ENCODE results near the gene TMBIM1. TPM values are rescaled to one million over a fixed set of nuclear protein-coding genes. Genes with fewer than 3 reads are reported as not detected.

TMBIM1 gene
- total RNA-seq, 4 donors from 2014 or later = 238 to 342 (median 275) TPM

DNA sequence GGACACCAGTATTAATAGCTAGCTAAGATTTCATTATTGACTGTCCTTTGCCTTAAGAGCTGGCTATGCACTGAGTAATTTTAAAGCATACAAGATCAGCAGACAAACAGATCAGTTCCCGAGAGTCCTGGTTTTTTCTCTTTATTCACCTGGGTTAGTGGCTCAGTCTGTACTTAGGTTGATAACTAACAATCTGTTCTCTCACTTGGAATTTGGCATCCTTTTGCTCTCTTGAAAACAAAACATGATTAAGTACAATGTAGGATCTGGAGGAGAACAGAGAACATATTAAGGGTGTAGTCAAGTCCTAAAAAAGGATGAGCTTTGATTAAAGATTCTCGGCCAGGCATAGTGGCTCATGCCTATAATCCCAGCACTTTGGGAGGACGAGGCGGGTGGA is 58.8 kb downstream of the TMBIM1 start:
- H3K4me1 ChIP-seq = peaks cover 13 to 31% (median 22%) of the 10 kb centered on the region in 3 donors

GRCh38 chr2:218230882-218231281 is 61.4 kb downstream of the TMBIM1 start:
- WGBS, 2 donors = 0% methylated on average over 1 of the region's 1 CpG
- intact Hi-C loops (cut with DNase I) = no loop called here
- H3K4me3 ChIP-seq = no peak overlapping the region
- peaks cover 18 to 100% (median 72%) of the 10 kb centered on the region in 3 donors for H3K36me3 ChIP-seq
- H3K27me3 ChIP-seq = no peaks in the 10 kb centered on the region
- TF ChIP-seq CTCF (IDR thresholded peaks at IDR 0.05) = peak in 5 of 6 experiments; percentile 8 to 48 (median 18)
- TF ChIP-seq POLR2A (IDR thresholded peaks at IDR 0.05) = no peak
- H3K9me3 ChIP-seq = no peaks in the 10 kb centered on the region
- H3K4me1 ChIP-seq = peaks cover 16 to 54% (median 32%) of the 10 kb centered on the region in 3 donors
- no peak for DNase-seq
- H3K27ac ChIP-seq = peak overlapping the region in 2 of 4 donors; percentile 75 to 78

More for the DNA sequence above, 58.8 kb downstream of the TMBIM1 start:
- Histone ChIP-seq H3K36me3 (peaks cover 29 to 100% (median 71%) of the 10 kb centered on the region in 3 donors), H3K27me3 (no peaks in the 10 kb centered on the region), H3K4me3 (no peak overlapping the region), H3K27ac (no peak overlapping the region), H3K9me3 (no peaks in the 10 kb centered on the region)
- TF ChIP-seq CTCF (IDR thresholded peaks at IDR 0.05) (no peak), POLR2A (IDR thresholded peaks at IDR 0.05) (no peak)
- DNase-seq = no peak
- WGBS, 2 donors = 83 to 92% methylated on average over 4 of the region's 4 CpGs
- intact Hi-C loops (cut with DNase I) = no loop called here

DNA sequence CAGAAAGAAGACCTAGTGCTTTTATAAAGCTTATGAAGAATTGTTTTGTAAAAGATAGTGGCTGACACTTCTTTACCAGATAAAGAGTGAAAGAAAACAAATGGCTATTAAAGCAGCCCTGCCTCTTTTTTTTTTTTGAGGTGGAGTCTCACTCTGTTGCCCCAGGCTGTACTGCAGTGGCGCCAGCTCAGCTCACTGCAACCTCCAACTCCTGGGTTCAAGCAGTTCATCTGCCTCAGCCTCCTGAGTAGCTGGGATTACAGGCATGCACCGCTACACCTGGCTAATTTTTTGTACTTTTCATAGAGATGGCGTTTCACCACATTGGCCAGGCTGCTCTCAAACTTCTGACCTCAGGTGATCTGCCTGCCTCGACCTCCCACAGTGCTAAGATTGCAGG is 62.5 kb downstream of the TMBIM1 start:
- Histone ChIP-seq H3K9me3 (no peaks in the 10 kb centered on the region), H3K4me3 (no peak overlapping the region), H3K4me1 (peaks cover 16 to 64% (median 34%) of the 10 kb centered on the region in 3 donors), H3K27ac (peak overlapping the region in 3 of 4 donors; percentile 49 to 78 (median 75)), H3K36me3 (peaks cover 14 to 100% (median 65%) of the 10 kb centered on the region in 3 donors), H3K27me3 (no peaks in the 10 kb centered on the region)
- intact Hi-C loops (cut with DNase I) = no loop called here
- WGBS, 2 donors = 37 to 46% methylated on average over 4 of the region's 4 CpGs
- DNase-seq = no peak
- no peak for TF ChIP-seq CTCF (IDR thresholded peaks at IDR 0.05)
- TF ChIP-seq POLR2A (IDR thresholded peaks at IDR 0.05) = no peak

- Histone ChIP-seq H3K27ac (peak overlapping the region; percentile 49 to 78 (median 68)), H3K9me3 (no peaks in the 10 kb centered on the region), H3K36me3 (peaks cover 12 to 100% (median 63%) of the 10 kb centered on the region in 3 donors), H3K4me1 (peaks cover 16 to 70% (median 37%) of the 10 kb centered on the region in 3 donors), H3K27me3 (no peaks in the 10 kb centered on the region), H3K4me3 (no peak overlapping the region)
- no peak for DNase-seq
- no peak for TF ChIP-seq CTCF (IDR thresholded peaks at IDR 0.05)
- TF ChIP-seq POLR2A (IDR thresholded peaks at IDR 0.05) = no peak
- intact Hi-C loops (cut with DNase I) = no loop called here
- 6 to 15% methylated on average over 3 of the region's 3 CpGs for whole genome bisulfite sequencing, 2 donors
Measured at GRCh38 chr2:218229239-218229638, 63.1 kb downstream of the TMBIM1 start.

DNA sequence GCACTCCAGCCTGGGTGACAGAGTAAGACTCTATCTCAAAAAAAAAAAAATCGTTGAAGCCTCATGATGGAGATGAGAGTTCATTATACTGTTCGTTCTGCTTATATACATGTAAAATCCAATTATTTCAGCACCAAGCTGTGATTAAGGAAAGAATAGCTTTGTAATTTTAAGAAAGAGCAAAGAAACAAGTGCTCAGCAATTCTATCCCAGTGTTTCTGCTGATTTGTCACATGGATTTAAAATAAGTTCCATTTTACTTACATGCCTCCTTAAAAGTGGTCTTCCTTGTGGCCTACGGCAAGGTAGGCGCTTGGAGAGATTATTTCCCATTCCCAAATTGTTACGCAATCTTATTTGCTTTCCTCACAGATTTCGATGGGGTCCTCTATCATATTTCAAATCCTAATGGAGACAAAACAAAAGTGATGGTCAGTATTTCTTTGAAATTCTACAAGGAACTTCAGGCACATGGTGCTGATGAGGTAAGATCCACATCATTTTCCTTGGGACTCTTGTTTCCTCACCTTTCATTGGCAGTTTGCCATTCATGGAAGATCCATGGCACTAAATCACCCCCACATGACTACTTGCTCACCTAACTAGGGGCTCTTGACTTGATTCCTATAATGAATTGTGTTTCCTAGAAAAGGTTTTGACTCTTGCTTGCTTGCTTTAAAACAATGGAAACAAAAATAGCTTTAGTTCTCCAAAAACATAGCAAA is 63.8 kb downstream of the TMBIM1 start:
- DNase-seq = no peak
- Histone ChIP-seq H3K4me1 (peaks cover 17 to 77% (median 44%) of the 10 kb centered on the region in 3 donors), H3K36me3 (peaks cover 12 to 100% (median 61%) of the 10 kb centered on the region in 3 donors), H3K9me3 (no peaks in the 10 kb centered on the region), H3K27me3 (no peaks in the 10 kb centered on the region), H3K27ac (peak overlapping the region; percentile 49 to 78 (median 68)), H3K4me3 (no peak overlapping the region)
- TF ChIP-seq CTCF (IDR thresholded peaks at IDR 0.05) = no peak
- TF ChIP-seq POLR2A (IDR thresholded peaks at IDR 0.05) = no peak
- WGBS, 2 donors = 72 to 79% methylated on average over 6 of the region's 6 CpGs
- intact Hi-C loops (cut with DNase I) = no loop called here

All from esophagus squamous epithelium (tissue), 5 donors.